Mucosa of rectum (tissue), 2 donors: ENCODE data around the gene CLMN.

Experiments used
- H3K27ac ChIP-seq, 2 donors: one replicate each; pipeline ENCODE4 v1.7.0; 2013; ENCODE audit warnings: inconsistent platforms in 2 of 2, low read depth in 2 of 2, low read length in 2 of 2
- H3K27me3 ChIP-seq, 2 donors: one replicate each; pipeline ENCODE4 v1.7.0; 2013; ENCODE audit warnings: low read length in 2 of 2; ENCODE audit not compliant: control insufficient read depth in 2 of 2, insufficient read depth in 2 of 2
- H3K36me3 ChIP-seq, 2 donors: one replicate each; pipeline ENCODE4 v1.7.0; 2013; ENCODE audit warnings: low read length in 2 of 2; ENCODE audit not compliant: control insufficient read depth in 2 of 2, insufficient read depth in 2 of 2
- H3K4me1 ChIP-seq, 2 donors: one replicate each; pipeline ENCODE4 v1.7.0; 2013; ENCODE audit warnings: low read length in 2 of 2, mild to moderate bottlenecking in 1 of 2; ENCODE audit not compliant: control insufficient read depth in 2 of 2, insufficient read depth in 2 of 2
- H3K4me3 ChIP-seq, 2 donors: one replicate each; pipeline ENCODE4 v1.7.0; 2013; ENCODE audit warnings: low read length in 2 of 2
- H3K9ac ChIP-seq, 2 donors: one replicate each; pipeline ENCODE4 v1.7.0; 2013; ENCODE audit warnings: low read length in 2 of 2, low read depth in 1 of 2, mild to moderate bottlenecking in 1 of 2
- H3K9me3 ChIP-seq, 2 donors: one replicate each; pipeline ENCODE4 v1.7.0; 2013; ENCODE audit warnings: low read length in 2 of 2; ENCODE audit not compliant: control insufficient read depth in 2 of 2
- donor health status: healthy.
- donor health status: Normal muscosa, but diverticular disease.

Gene CLMN

GRCh38 chr14:95227279-95227860, 92.3 kb downstream of the CLMN start:
- peaks cover 8 to 13% of the 10 kb centered on the region in 2 donors for H3K36me3 ChIP-seq
- H3K27me3 ChIP-seq = no peaks in the 10 kb centered on the region
- H3K4me3 ChIP-seq = no peak overlapping the region
- H3K9ac ChIP-seq = peak overlapping the region in 1 of 2 donors; percentile 2
- H3K27ac ChIP-seq = no peak overlapping the region
- H3K9me3 ChIP-seq = no peaks in the 10 kb centered on the region
- peaks cover 7 to 21% of the 10 kb centered on the region in 2 donors for H3K4me1 ChIP-seq

DNA sequence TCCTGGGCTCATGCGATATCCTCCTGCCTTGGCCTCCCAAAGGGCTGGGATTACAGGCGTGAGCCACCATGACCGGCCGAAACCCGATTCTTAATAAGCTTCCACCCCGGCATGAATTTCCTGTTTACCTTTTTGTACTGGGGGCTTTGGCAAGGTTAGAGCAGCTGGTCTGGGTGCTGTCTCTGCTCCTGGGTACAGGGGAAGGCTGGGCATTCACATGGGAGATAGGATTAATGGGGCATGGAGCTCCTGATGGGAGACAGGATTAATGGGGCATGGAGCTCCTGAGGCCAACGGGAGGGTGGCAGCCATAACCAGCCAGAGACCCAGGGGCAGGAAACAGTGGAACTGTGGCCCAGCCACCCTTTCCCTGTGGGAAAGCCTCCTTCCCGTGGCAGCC, 92.9 kb downstream of the CLMN start:
- no peaks in the 10 kb centered on the region for H3K27me3 ChIP-seq
- H3K9me3 ChIP-seq = no peaks in the 10 kb centered on the region
- H3K9ac ChIP-seq = no peak overlapping the region
- no peak overlapping the region for H3K27ac ChIP-seq
- no peak overlapping the region for H3K4me3 ChIP-seq
- H3K4me1 ChIP-seq = peaks cover 2 to 16% of the 10 kb centered on the region in 2 donors
- peaks cover 10 to 19% of the 10 kb centered on the region in 2 donors for H3K36me3 ChIP-seq

- peaks cover 0 to 4% of the 10 kb centered on the region in 2 donors for H3K4me1 ChIP-seq
Measured at GRCh38 chr14:95225251-95225887, 94.3 kb downstream of the CLMN start.

DNA sequence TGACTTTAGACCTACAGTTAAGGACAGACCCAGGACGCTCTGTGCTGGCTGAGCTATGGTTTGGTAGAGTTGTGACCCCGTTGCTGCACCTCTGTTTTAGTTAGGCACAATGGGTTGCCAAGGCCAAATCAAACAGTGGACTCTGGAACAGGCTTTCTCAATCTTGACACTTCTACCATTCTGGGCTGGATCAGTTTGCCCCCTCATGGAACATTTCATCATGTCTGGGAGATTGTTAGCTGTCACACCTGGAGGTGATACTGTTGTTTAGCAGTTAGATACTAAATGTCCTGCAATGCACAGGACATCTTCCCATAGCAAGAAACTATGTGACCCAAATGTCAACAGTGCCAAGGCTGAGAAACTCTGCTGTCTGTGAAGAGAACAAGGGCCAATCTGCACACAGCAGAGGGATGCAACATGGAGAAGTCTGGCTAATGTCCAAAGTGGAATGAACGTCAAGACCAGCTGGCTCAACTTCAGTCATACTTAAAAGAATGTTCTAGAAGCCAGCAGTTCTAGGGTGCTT, 96.8 kb downstream of the CLMN start:
- peaks cover 0 to 3% of the 10 kb centered on the region in 2 donors for H3K4me1 ChIP-seq
- peaks cover 32 to 44% of the 10 kb centered on the region in 2 donors for H3K36me3 ChIP-seq
- no peaks in the 10 kb centered on the region for H3K27me3 ChIP-seq
- H3K4me3 ChIP-seq = no peak overlapping the region
- no peak overlapping the region for H3K9ac ChIP-seq
- no peaks in the 10 kb centered on the region for H3K9me3 ChIP-seq
- no peak overlapping the region for H3K27ac ChIP-seq

More at GRCh38 chr14:95225251-95225887, 94.3 kb downstream of the CLMN start:
- H3K36me3 ChIP-seq = peaks cover 22 to 32% of the 10 kb centered on the region in 2 donors
- no peaks in the 10 kb centered on the region for H3K27me3 ChIP-seq
- no peaks in the 10 kb centered on the region for H3K9me3 ChIP-seq
- no peak overlapping the region for H3K27ac ChIP-seq
- no peak overlapping the region for H3K9ac ChIP-seq
- H3K4me3 ChIP-seq = no peak overlapping the region

DNA sequence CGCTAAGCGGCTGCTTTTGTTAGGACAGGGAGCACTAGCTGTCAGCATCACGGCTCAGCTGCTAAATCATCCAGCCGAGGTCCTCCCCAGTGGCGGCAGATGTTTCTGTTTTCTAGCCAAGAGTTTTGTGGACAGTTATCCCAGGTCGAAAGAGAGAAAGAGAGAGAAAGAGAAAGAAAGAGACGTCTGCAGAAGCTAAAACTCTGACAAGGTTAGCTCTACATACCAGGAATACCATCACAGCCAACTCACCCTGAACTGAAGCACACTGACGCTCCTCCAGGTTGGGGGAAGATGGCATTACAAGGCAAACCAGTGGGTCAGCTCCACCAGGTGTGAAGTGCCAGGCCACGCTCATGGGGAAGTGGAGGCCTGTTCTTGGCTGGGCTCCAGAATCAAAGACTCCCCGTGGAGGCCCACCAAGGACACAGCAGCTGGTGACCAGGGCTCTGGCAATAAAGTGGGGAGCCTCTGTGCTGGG, 97.5 kb downstream of the CLMN start:
- Histone ChIP-seq H3K9ac (no peak overlapping the region), H3K27ac (no peak overlapping the region), H3K4me3 (no peak overlapping the region), H3K27me3 (no peaks in the 10 kb centered on the region), H3K36me3 (peaks cover 33 to 47% of the 10 kb centered on the region in 2 donors), H3K9me3 (no peaks in the 10 kb centered on the region), H3K4me1 (peaks cover 0 to 3% of the 10 kb centered on the region in 2 donors)

DNA sequence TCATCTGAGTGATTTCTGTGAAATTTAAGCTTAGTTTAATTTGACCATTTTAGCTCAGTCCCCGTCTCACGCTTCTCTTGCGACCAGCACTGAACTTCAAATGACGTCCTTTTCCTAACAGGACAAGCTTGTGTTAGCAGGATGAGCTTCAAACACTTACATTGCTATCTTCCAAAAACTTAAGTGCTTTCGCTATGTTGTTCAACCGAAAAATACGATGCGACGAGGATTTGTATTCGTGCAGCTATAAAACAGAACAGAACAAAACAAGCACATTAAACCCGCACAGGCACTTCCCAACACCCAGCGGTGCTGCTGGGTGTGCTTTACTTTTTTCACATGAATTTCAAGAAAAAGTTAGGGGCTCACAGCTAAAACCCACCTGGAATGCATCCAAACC, 98.2 kb downstream of the CLMN start:
- H3K4me3 ChIP-seq = no peak overlapping the region
- no peak overlapping the region for H3K27ac ChIP-seq
- H3K9me3 ChIP-seq = no peaks in the 10 kb centered on the region
- no peaks in the 10 kb centered on the region for H3K27me3 ChIP-seq
- H3K36me3 ChIP-seq = peaks cover 33 to 52% of the 10 kb centered on the region in 2 donors
- no peaks in the 10 kb centered on the region for H3K4me1 ChIP-seq
- no peak overlapping the region for H3K9ac ChIP-seq

GRCh38 chr14:95220663-95221231, 99.0 kb downstream of the CLMN start:
- Histone ChIP-seq H3K36me3 (peaks cover 35 to 50% of the 10 kb centered on the region in 2 donors), H3K9ac (no peak overlapping the region), H3K27ac (no peak overlapping the region), H3K4me1 (no peaks in the 10 kb centered on the region), H3K4me3 (no peak overlapping the region), H3K9me3 (no peaks in the 10 kb centered on the region), H3K27me3 (no peaks in the 10 kb centered on the region)

- H3K4me3 ChIP-seq = no peak overlapping the region
- H3K27ac ChIP-seq = no peak overlapping the region
- no peaks in the 10 kb centered on the region for H3K4me1 ChIP-seq
- H3K36me3 ChIP-seq = peaks cover 38 to 47% of the 10 kb centered on the region in 2 donors
- no peaks in the 10 kb centered on the region for H3K27me3 ChIP-seq
- H3K9ac ChIP-seq = no peak overlapping the region
- no peaks in the 10 kb centered on the region for H3K9me3 ChIP-seq
Measured at GRCh38 chr14:95218472-95219193, 101.1 kb downstream of the CLMN start.

DNA sequence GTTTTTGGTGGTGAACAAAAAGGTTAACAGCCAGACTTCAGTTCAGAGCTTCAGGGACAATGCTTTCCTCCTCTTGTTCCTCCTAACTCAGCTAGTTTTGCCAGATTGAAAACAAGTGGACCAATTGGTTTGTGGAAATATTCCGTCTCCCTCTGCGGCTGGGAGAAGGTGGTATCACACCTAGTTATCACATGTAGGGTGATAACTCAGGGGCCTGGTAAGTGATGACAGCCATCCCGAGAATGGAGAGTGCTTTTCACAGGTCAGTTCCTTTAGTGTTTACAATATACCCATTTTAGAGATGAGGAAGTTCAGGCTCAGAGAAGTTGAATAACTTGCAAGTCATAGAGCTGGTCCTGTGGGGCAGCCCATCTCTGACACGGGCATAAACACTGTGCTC, 101.7 kb downstream of the CLMN start:
- Histone ChIP-seq H3K27me3 (no peaks in the 10 kb centered on the region), H3K27ac (no peak overlapping the region), H3K36me3 (peaks cover 38 to 44% of the 10 kb centered on the region in 2 donors), H3K4me1 (no peaks in the 10 kb centered on the region), H3K9ac (no peak overlapping the region), H3K4me3 (no peak overlapping the region), H3K9me3 (no peaks in the 10 kb centered on the region)
